Kasumi-1 (cell line): Measurements from ENCODE around the gene PDE7B.

ENCODE experiments used
- DNase-seq, 2 experiments: peaks; one replicate each; lab custom pipeline; 2025; lab: John Stamatoyannopoulos, UW

Gene PDE7B

DNA sequence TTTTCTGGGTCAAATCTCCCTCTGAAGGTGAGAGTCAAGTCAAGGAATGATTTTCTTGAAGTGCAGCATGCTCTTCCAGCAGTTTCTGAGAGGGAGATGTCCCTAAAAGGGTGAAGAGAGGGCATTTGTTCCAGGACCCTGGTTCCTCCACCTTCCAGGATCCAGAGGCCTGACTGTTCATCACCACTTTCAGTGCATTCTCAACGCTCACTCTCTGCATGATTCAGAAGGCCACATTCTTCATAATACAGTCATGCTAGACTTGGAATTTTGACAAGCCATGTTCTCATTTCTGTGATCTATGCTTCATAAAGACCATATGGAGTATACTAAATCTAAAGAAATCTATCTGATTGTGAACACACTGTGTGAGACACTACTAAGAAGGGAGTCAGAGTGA, 85.1 kb downstream of the PDE7B start:
- DNase-seq = no peak

DNA sequence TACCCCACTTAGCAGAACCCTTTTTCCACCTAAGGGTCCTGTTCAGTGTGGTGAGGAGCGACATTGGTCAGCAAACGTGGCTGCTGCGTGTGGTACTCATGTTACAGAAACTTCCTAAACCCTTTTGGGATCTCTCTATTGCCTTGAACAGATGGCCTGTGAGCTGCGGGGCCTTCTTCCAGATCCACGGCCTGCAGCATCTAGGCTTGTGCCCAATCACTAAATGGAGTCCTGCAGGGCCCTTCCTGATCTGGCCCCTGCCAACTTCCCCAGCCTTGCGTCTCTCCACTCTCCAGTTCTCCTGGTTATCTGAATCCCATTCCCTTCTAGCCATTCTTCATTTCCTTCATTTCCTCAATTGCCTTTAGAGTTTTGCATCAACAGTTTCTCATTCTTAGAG, 85.6 kb downstream of the PDE7B start:
- DNase-seq = no peak

DNA sequence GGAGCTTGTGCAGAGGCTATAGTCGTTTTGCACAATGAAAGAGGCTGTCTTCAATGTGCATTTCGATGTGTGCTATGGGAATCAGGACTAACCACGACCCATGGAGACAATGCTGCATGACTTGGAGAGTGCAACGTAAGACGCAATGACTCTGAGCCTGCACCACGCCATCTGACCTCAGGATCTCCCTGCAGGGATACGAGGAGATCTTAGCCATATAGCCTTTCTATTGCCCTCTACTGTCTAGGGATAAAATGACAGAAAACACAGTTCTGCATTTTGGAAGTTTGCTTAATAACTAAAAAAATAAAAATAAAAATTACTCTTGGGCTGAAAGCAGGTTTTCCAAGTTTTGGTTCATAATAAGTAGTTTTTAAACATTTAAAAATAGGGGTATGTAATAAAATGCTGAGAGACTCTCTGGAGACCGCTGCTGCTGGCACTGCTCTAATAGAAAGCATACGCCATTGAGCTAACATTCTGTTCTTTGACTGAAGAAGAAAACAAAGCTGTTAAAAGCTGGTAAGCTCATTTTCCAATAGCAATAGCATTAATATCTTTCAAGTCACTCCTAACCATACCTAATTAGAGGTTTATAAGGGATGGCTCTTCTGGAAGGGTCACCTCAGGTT, 87.2 kb downstream of the PDE7B start:
- DNase-seq = peak; percentile 43 to 65

DNA sequence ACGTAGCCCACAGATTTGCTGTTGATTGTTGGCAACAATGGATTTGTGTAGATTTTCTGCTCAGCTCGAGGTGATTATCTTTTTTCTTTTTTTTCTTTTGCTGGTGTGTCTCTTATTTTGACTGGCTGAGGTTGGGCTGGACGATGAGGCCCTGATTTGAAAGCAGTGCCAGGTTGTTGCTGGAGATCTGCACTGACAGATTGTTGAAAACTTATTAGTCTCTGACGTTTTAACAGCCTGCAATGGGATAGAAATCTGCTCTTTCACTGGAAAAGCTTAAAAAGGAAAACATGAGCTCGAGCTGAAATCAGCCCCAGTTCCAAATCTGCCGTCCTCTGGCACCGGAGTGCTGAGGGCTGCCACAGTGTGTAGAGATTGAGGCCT, 87.7 kb downstream of the PDE7B start:
- no peak for DNase-seq

DNA sequence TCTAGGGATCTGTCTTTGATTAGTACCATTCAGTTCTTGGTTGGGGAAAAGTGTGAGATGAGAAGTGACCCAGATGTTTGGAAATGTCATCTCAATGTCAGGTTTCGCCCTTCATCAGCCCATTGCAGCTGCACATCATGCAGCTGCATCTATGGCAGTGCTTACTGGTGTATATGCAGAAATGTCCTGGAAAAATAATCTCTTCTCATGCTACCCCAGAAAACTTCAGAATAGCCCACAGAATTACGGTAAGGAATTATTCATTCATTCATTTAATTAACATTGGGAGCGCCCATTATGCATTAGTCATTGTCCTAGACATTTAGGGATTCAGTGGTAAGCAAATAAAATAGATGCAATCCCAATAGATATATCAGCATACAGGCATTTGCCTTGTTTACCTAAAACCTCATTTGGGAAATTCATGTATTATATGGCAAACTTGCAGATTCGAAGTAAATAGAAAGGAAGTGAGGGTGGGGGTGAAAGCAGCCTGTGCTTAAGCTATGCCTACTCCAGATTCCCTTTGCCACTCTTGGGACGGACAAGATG, 89.2 kb downstream of the PDE7B start:
- no peak for DNase-seq

DNA sequence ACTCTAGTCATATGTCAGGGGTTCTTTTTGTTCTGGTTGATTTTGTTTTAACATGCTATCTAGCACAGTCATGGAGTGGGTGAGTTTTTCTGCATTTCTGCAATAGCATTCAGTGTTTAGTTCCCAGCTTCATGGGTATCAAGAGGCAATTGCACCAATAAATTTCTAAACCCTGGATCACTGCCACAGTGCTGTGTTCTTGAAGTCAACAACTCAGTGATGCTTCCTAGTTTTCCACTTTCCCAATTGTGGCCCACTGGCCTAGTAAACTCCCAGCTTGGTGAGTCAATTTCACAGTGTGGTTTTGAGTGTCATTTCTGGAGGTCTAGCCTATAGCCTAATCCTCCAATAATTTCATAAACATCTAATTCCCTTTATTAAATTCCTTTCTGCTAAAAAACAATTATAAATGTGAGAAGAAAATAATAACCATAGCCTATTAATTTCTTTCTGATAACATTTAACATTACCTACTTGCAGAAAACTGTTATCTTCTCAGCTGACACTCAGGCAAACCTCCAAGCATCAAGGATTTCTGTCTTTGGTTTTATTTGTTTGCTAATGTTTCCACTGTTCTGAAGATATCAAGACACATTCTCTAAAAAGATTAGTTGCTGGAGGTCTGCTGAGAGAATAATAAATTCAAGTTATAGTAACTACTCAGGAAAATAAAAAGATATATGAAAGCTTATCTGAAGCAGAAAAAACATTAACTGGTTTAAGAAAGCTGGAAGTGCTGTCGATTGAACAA, 89.9 kb downstream of the PDE7B start:
- no peak for DNase-seq

DNA sequence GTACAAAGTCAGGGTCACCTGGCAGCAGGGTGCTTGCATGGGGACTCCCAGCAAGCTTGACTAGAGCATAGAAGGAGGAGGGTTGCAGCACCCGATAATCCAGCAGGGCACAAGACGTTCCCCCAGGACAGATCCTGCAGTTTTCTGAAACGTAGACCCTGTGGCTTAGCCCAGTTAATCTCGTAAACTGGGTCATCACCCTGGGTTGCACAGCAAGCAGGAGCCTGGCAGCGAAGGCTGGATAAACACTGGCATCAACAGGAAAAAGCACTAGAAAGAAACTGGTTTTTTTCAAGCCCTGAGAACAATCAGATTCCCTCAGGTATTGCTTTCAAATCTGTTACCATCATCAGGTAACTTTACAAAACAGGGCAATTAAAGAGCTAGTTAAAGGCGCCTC, 92.6 kb downstream of the PDE7B start:
- DNase-seq = no peak

DNA sequence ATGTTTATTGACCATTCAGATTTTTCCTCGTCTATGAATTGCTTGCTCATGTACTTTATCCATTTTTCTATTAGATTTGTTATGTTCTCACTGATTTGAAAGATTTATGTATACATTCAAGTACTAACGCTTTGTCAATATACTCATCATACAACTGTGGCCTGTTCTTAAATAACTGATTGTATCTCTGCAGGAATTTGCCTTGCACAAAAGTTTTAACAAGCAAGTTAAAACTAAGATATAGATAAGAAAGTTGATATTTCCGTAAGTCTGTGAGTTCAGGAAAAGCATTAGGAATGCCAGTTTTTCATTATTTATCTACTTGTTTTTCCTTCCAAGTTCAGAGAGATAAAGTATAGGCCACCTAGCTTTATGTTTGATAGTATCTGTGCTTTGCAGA, 95.2 kb downstream of the PDE7B start:
- no peak for DNase-seq

DNA sequence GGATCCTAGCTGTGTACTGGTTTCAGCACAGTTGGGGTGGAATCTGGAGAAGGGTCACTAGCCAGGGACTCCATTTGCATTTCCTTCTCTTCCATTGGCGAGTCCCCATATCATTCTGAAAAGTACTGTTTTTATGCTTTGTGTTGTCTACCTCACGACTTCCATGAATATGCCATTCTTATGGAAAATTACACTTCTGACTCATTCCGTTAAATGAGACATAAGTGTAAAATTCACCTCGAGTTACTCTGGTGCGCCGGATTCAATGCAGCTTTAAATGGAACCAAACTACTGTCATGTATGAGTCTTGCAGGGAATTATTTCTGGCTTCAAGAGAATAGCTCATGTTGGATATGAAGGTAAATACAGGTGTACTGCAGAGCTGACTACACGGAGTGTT, 99.2 kb downstream of the PDE7B start:
- DNase-seq = no peak

DNA sequence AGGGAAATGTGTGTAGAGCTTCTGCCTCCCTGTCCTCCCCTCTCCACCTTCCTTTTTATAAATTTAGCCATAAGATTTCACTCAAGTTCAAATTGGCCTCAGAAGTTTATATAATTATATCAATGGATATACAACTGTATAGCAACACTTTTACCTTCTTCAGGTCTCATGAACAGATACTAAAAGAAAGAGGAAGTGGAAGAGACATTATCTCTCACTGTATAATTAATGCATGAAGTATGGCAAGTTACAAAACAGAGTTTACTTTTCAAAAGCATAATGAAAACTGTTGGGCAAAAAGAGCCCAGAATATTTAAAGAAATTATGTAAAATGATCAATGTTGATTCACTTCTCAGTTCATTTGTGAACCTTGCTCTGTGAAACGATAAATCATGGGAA, 99.7 kb downstream of the PDE7B start:
- DNase-seq = peak; percentile 12 to 15

DNA sequence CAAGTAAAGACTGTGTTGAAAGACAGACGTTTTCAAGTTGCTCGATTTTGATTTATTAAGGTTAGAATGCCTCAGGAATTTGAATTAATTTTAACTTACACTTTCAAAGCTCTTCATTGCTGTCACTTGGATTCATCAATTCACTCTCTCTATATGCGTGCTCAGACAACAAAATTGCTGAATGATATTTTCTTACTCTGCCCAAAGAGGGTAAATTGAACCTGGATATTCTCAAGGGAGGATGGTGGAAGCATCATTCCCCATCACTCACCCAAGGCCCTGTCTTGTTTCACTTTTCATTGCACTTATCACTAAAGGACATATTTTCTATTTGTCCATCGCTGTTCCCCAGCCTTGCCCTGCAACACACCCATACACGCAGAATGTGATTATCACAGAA, 102.3 kb downstream of the PDE7B start:
- DNase-seq = no peak

DNA sequence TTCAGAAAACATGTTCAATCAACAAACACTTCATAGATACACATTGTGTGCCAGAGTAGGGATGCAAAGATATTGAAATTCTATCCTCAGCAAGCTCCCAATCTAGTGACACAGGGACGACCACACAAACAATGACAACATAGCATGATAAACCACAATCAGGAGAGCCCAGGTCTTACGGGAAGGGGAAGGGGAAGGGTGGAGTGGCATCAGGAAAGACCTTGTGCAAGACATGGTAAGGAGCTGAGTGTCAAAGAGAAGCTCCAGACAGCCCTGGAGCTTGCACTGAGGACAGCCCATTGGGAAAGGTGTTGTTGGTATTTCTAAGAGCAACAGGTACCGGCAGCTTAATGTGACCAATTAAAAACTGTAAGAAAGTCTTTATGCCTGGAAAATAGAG, 103.6 kb downstream of the PDE7B start:
- peak in 1 of 2 experiments; percentile 23 for DNase-seq

DNA sequence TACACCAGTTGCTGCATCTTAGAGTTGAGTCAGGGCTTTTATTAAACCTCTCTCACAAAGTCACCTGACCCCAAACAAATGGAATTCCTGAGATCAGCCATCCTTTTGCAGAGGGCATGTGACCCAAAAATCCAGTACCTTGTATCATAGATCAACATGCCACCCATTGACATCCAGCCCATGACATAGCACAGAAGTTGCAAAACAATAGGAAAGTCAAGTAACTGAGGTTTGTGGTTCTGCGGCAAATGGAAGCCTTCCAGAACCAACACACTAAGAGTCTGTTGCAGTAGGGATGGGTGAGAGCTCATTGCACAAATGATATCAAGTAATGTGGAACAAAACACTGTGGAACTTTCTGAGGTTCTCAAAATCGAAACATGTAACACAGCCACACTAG, 111.2 kb downstream of the PDE7B start:
- no peak for DNase-seq

DNA sequence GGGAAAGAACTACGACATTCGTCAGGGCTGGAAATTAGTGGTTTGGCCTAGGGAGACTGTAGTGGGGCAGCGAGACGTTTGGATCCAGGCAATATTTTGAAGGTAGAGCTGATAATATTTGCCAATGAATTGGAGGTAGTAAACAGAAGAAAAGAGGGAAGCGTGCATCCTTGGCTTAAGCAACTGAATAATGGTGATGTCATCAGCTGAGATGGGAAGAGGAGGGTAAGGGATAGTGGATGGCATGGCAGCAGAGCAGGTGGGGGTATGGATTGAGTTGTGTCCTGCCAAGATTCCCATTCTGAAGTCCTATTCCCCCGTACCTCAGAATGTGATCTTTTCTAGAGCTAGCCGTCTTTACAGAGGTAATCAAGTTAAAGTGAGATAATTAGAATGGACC, 119.2 kb downstream of the PDE7B start:
- DNase-seq = no peak

DNA sequence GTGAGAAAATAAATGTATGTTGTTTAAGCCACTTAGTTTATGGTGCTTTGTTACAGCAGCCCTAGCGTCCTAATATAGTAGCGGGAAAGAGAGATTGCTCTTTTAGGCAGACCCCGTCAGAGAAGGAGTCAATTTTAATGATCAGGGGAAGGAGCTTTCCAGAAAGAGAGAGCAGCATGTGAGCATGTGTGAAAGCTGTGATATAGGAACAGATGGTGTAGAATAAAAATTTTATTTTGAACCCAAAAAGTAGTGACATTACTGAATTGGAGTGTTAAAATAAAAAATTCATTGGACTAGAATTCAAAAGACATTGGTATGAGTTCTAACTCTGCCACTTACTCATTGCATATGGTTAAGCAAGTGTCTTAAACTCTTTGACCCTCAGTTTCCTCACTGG, 119.8 kb downstream of the PDE7B start:
- DNase-seq = no peak

DNA sequence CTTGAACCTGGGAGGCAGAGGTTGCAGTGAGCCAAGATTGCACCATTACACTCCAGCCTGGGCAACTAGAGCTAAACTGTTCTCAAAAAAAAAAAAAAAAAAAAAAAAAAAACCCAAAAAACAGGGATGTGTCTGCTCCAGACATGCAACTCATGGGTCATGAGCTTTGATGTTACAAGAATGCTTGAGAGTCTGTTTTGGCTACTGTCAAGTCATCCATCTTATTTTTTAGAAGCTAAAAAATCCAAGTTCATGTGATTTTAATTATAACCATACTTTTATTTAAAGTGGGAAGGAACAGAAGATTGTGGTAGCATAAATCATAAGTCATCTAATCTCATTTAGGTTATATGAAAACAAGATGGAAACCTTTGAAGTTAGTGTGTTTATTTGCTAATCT, 120.6 kb downstream of the PDE7B start:
- DNase-seq = no peak

DNA sequence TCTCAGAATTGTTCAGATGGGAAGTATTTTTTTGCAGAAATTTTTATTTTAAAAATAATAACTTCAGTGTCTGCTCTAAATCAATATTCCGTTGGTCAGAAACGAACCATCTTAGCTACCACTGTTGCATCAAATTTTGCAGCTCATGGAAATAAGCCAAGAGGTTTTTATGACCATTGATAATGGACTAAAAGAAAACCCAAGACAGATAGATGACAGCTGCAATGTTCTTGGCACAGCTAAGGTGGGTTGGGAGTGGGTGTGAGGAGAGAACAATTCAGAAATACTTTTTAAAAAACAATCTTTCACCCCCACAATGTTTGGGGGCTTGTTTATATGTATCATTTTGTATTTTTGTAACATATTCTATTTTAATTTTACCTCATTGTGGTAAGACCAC, 121.1 kb downstream of the PDE7B start:
- no peak for DNase-seq

DNA sequence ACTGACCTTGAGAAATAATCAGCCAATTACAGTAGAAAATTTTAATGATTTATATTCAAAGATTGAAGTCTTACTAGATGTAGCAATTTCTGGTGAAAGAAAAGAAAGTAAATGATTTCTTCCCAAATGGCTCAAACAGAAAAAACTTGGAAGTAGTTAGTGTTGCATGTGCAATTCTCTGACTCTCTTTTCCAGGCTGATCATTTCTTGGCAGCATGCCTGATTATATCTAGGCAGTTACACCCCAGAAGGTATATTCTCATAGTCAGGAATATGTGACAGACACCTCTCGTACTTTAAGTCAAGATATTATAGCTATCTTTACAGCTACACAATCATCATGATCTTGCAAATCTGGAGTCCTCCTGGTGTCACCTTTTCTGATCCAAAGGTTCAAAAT, 122.9 kb downstream of the PDE7B start:
- no peak for DNase-seq

DNA sequence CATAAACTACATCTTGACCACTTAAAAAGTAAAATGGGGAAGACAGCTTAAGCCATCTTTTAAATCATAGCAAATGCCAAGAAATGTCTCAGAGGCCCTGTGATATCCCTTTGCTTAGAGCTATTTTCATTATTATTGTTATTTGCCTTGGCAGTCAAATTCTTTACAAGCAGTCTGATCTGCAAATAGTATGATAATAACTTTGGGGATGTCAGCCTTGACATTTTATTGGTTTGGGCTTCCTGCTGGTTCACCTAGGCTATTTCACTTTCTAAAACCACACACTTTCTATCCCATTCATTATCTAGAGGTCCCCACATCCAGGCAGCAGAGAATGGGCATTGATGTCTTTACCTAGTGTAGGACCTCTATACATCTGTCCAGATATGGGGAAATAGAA, 125.1 kb downstream of the PDE7B start:
- DNase-seq = no peak

DNA sequence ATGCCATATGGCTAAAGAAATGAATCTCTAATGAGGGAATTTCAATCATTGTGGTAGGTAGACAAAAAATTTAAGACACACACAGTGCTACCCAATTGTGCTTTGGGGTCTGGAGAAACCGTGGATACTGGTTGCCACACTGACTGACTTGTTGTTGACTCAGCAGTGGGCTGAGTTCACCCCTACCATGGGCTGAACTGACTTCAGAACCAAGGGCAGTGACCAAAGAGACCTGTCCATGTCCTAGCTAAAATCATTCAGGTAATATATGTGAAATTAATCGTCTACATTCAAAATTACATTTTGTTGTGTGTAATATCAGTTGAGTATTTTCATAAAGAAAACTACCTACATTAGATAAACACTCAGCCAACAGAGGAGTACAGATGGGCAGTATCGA, 131.6 kb downstream of the PDE7B start:
- no peak for DNase-seq

DNA sequence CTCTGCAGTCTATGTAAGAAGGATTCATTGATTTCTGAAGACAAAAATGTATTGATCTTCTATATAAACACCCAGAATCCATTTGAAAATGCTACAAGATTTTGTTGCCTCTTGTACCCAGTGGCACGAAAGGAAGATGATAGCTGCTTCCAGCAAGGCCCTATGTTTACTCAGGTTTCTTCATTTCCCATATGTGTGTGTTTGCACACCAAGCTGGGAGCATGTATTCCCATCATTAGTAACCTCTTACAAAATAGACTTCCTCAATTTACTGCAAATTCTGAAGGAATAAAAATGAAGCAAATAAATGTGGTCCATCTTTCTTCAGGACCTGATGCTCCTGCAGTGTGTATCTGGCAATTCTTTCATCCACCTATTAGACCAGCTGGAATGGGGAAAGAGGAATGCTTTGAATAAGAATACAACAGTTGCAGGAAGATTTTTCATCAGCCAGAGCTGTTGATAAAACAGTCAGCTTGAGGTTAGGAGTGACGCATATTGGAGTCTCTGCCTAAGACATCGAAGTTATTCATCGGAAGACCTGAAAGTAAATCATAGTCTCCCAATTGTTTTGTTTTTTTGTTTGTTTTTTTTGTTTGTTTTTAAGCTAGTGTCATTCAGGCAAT, 132.3 kb downstream of the PDE7B start:
- DNase-seq = no peak

DNA sequence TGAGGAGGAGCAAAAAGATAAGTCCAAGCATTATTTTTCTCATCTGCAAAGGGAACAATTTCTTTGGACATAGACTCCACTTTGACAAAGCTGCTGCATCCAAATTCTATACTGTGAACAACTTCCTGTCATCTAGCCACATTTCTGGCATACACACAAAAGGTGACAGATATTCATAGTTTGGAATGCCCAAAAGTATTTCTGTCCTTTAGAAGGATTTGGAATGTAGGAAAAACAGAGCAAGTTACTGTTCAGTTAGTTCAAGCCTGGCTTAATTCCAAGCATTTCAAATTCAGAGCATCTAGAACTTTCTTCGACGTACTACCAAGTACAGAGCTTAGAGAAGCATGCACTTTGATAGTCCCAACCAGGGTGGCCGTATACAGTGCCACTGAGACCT, 134.0 kb downstream of the PDE7B start:
- no peak for DNase-seq

DNA sequence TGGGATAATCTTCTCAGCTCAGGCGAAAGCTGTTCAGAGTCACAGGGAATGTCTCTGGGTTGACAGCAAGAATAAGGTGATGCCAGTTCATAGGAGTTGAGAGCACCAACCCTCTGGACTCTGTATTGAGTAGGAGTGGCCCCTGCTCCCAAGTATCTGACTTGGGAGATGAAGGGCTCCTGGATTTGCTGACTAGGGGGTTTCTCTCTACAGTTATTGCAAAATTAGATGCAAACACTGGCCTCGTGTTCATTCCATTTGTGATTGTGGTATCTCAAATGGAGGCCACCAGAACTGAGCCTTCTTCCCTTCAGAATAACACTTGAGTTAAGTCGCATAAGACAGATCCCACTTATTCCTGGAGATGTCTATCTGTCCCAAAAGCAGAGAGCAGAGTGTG, 135.7 kb downstream of the PDE7B start:
- DNase-seq = no peak
